Muscle layer of duodenum (tissue), 2 donors: Measurements from ENCODE around the gene ADAMTSL2.

Source experiments
- H3K27ac ChIP-seq: one replicate; pipeline ENCODE4 v1.7.0; 2013; ENCODE audit warnings: mild to moderate bottlenecking, low read length
- H3K27me3 ChIP-seq: one replicate; pipeline ENCODE4 v1.7.0; 2013; ENCODE audit warnings: low read depth, mild to moderate bottlenecking, control low read depth, low read length
- H3K36me3 ChIP-seq, 2 donors: one replicate each; pipeline ENCODE4 v1.7.0; 2013; ENCODE audit warnings: low read length in 2 of 2, control low read depth in 1 of 2, mild to moderate bottlenecking in 1 of 2; ENCODE audit not compliant: insufficient read depth in 2 of 2, control insufficient read depth in 1 of 2
- H3K4me1 ChIP-seq, 2 donors: one replicate each; pipeline ENCODE4 v1.7.0; 2013; ENCODE audit warnings: low read length in 2 of 2, mild to moderate bottlenecking in 2 of 2, control low read depth in 1 of 2, moderate library complexity in 1 of 2; ENCODE audit not compliant: insufficient read depth in 2 of 2, control insufficient read depth in 1 of 2
- H3K4me3 ChIP-seq, 2 donors: one replicate each; pipeline ENCODE4 v1.7.0; 2013; ENCODE audit warnings: low read length in 2 of 2, low read depth in 1 of 2, mild to moderate bottlenecking in 1 of 2
- H3K9me3 ChIP-seq, 2 donors: one replicate each; pipeline ENCODE4 v1.7.0; 2013; ENCODE audit warnings: low read length in 2 of 2, control low read depth in 1 of 2, mild to moderate bottlenecking in 1 of 2; ENCODE audit not compliant: control insufficient read depth in 1 of 2
- donor health status: healthy.

ADAMTSL2 gene

GRCh38 chr9:133505901-133506652, 28.4 kb upstream of the ADAMTSL2 start:
- H3K27ac ChIP-seq: no peak overlapping the region
- peaks cover 0 to 20% of the 10 kb centered on the region in 2 donors for H3K4me1 ChIP-seq
- no peaks in the 10 kb centered on the region for H3K36me3 ChIP-seq
- peaks cover 0 to 13% of the 10 kb centered on the region in 2 donors for H3K9me3 ChIP-seq
- H3K4me3 ChIP-seq: no peak overlapping the region
- H3K27me3 ChIP-seq: no peaks in the 10 kb centered on the region

DNA sequence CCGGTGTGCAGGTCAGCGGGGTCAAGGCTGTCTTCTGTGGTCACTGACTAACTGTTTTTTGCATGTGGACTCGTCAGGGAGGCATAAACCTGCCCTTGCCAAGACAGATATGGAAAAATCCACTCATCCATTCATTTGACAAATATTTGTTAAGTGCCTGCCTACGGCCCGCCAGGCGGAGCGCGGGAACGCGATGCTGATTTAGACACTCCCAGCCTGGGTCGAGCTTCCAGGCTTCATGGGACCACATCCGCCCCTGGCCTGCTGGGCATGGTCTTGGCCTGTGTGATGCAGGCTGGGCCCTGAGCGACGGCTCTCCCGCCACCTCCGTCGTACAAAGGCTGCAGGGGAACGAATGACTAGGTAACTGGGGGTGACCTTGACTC, 27.9 kb upstream of the ADAMTSL2 start:
- Histone ChIP-seq H3K27ac (no peak overlapping the region), H3K4me3 (no peak overlapping the region), H3K27me3 (no peaks in the 10 kb centered on the region), H3K9me3 (peaks cover 0 to 9% of the 10 kb centered on the region in 2 donors), H3K4me1 (peaks cover 0 to 20% of the 10 kb centered on the region in 2 donors), H3K36me3 (no peaks in the 10 kb centered on the region)

GRCh38 chr9:133507246-133507965, 27.1 kb upstream of the ADAMTSL2 start:
- Histone ChIP-seq H3K4me1 (peaks cover 0 to 20% of the 10 kb centered on the region in 2 donors), H3K4me3 (no peak overlapping the region), H3K27me3 (no peaks in the 10 kb centered on the region), H3K27ac (no peak overlapping the region), H3K9me3 (peaks cover 0 to 2% of the 10 kb centered on the region in 2 donors), H3K36me3 (no peaks in the 10 kb centered on the region)

- H3K36me3 ChIP-seq: no peaks in the 10 kb centered on the region
- no peak overlapping the region for H3K27ac ChIP-seq
- no peak overlapping the region for H3K4me3 ChIP-seq
- H3K4me1 ChIP-seq: peaks cover 0 to 20% of the 10 kb centered on the region in 2 donors
- H3K27me3 ChIP-seq: no peaks in the 10 kb centered on the region
- H3K9me3 ChIP-seq: no peaks in the 10 kb centered on the region
These were observed 26.5 kb upstream of the ADAMTSL2 start for GRCh38 chr9:133508046-133508445.

GRCh38 chr9:133509179-133510083, 25.1 kb upstream of the ADAMTSL2 start:
- H3K36me3 ChIP-seq: no peaks in the 10 kb centered on the region
- H3K27ac ChIP-seq: no peak overlapping the region
- H3K4me1 ChIP-seq: peaks cover 0 to 20% of the 10 kb centered on the region in 2 donors
- H3K27me3 ChIP-seq: no peaks in the 10 kb centered on the region
- H3K9me3 ChIP-seq: no peaks in the 10 kb centered on the region
- H3K4me3 ChIP-seq: no peak overlapping the region

DNA sequence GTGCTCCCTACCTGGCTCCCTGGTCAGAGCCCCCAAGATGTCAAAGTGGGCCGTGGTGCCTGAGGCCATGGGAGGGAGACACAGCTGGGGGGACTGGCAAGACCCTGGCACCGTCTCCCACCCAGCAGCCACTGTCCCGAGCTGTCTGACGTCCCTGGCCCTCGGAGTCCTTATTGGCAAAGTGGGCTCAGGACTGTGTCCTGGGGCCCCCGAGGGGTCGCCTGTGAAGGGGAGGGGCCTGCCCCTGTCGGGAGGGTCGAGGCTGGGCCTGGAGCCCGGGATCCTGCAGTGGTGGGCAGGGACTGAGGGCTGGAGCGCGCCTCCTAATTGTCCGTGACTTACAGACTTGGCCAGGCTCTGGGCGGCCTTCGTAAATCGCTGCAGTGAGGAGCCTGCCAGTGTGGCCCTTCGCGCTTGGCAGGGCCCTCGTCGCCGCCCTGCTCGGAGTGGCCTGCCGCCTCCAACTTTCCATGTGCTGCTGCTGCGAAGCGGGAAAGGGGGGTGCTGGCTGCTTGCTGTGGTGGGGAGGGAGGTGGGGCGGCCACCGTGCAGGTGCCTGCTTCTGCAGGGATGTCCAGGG, 23.5 kb upstream of the ADAMTSL2 start:
- no peaks in the 10 kb centered on the region for H3K9me3 ChIP-seq
- no peak overlapping the region for H3K27ac ChIP-seq
- H3K4me3 ChIP-seq: no peak overlapping the region
- peaks cover 0 to 15% of the 10 kb centered on the region in 2 donors for H3K4me1 ChIP-seq
- no peaks in the 10 kb centered on the region for H3K36me3 ChIP-seq
- no peaks in the 10 kb centered on the region for H3K27me3 ChIP-seq

GRCh38 chr9:133511607-133512006, 22.9 kb upstream of the ADAMTSL2 start:
- Histone ChIP-seq H3K4me3 (no peak overlapping the region), H3K9me3 (no peaks in the 10 kb centered on the region), H3K4me1 (peaks cover 0 to 15% of the 10 kb centered on the region in 2 donors), H3K36me3 (no peaks in the 10 kb centered on the region), H3K27me3 (no peaks in the 10 kb centered on the region), H3K27ac (no peak overlapping the region)

DNA sequence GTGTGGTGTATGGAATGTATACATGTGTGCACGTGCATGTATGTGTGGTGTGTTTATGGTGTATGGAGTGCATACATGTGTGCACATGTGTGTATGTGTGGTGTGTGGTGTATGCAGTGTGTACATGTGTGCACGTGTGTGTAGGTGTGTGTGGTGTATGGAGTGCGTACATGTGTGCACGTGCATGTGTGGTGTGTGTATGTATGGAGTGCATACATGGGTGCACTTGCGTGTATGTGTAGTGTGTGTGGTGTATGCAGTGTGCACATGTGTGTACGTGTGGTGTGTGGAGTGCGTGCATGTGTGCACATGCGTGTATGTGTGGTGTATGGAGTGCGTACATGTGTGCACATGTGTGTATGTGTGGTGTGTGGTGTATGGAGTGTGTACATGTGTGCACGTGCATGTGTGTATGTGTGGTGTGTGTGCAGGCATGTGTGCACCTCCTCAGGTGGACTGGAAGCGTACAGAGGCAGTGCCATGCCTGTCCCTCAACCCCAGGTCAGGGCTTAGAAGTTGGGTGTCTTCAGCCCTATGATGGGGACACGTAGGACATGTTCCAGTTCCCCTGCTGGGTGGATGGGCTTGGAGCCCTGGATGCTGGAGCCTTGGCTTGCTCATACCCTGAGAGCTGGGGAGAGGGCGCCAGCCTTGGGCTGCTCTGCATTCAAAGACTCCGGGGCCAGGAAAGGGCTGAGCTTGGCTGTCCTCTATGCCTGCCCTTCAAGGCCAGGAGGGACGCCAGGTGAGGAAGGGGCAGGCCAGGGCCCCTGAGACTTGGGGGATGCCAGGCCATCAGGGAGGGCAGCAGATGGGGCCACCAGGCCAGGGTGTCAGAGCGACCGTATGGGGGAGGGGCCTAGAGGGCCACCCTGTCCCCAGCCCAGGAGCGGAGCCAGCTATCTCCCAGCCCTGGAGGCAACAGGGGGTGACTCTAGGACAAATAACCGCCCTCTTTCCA, 22.0 kb upstream of the ADAMTSL2 start:
- Histone ChIP-seq H3K27ac (no peak overlapping the region), H3K4me1 (peaks cover 0 to 11% of the 10 kb centered on the region in 2 donors), H3K36me3 (no peaks in the 10 kb centered on the region), H3K27me3 (no peaks in the 10 kb centered on the region), H3K4me3 (no peak overlapping the region), H3K9me3 (no peaks in the 10 kb centered on the region)

- Histone ChIP-seq H3K27me3 (no peaks in the 10 kb centered on the region), H3K4me3 (no peak overlapping the region), H3K36me3 (no peaks in the 10 kb centered on the region), H3K27ac (no peak overlapping the region), H3K4me1 (peaks cover 0 to 11% of the 10 kb centered on the region in 2 donors), H3K9me3 (no peaks in the 10 kb centered on the region)
These were observed 21.0 kb upstream of the ADAMTSL2 start for GRCh38 chr9:133513214-133514100.
